Endometrial microvascular endothelial cells (primary cell): Measurements from ENCODE around the gene CERK. TPM values are rescaled to one million over a fixed set of nuclear protein-coding genes. Genes with fewer than 3 reads are reported as not detected.

ENCODE experiments used
- in situ Hi-C: cut with HindIII; loops from 2 replicates; pipeline ENCODE4 v1.10.0; 2017; ENCODE audit warnings: low sequenced_read_pairs, low pct_unique_long_range_greater_than_20kb; ENCODE audit errors: inconsistent ontology term
- total RNA-seq: library from RNA; depleted of rRNA; stranded (reverse); fragments of >200 nt; gene quantifications from one replicate; pipeline ENCODE4 v1.2.3, GENCODE V29; 2015; ENCODE audit errors: inconsistent ontology term

Gene CERK
- total RNA-seq, 1 donor from 2014 or later, result 52.6 TPM

- in situ Hi-C loops, result no loop called here
Measured at GRCh38 chr22:46752286-46752987, 14.4 kb upstream of the CERK start.

- in situ Hi-C loops, result no loop called here
Measured at GRCh38 chr22:46750863-46751443, 12.9 kb upstream of the CERK start.

GRCh38 chr22:46750530-46750800 is 12.4 kb upstream of the CERK start:
- in situ Hi-C loops, result no loop called here

- in situ Hi-C loops, result no loop called here
Measured at GRCh38 chr22:46749682-46750529, 11.9 kb upstream of the CERK start.

- in situ Hi-C loops, result no loop called here
Measured at GRCh38 chr22:46748908-46749675, 11.0 kb upstream of the CERK start.

GRCh38 chr22:46748206-46748907 is 10.3 kb upstream of the CERK start:
- in situ Hi-C loops, result no loop called here

GRCh38 chr22:46747646-46748045 is 9.6 kb upstream of the CERK start:
- in situ Hi-C loops, result no loop called here

- in situ Hi-C loops, result no loop called here
Measured at GRCh38 chr22:46746620-46747019, 8.6 kb upstream of the CERK start.

GRCh38 chr22:46746192-46746591 is 8.1 kb upstream of the CERK start:
- in situ Hi-C loops, result no loop called here

GRCh38 chr22:46744581-46744980 is 6.5 kb upstream of the CERK start:
- in situ Hi-C loops, result no loop called here

- in situ Hi-C loops, result no loop called here
Measured at GRCh38 chr22:46742576-46743221, 4.6 kb upstream of the CERK start.

GRCh38 chr22:46741974-46742519 is 4.0 kb upstream of the CERK start:
- in situ Hi-C loops, result no loop called here

GRCh38 chr22:46740910-46741780 is 3.1 kb upstream of the CERK start:
- in situ Hi-C loops, result no loop called here

GRCh38 chr22:46739094-46739870 is 1.2 kb upstream of the CERK start:
- in situ Hi-C loops, result no loop called here

- in situ Hi-C loops, result no loop called here
Measured at GRCh38 chr22:46738647-46739093, 618 bp upstream of the CERK start.

GRCh38 chr22:46737105-46737975 is 712 bp downstream of the CERK start:
- in situ Hi-C loops, result no loop called here
